BLaER1 treated with 17β-estradiol and CSF1 and Interleukin-3, amounts not matched to agents 10 nM and 100 nM (cell line): ENCODE results near the gene ATF7IP2.
A peak's percentile ranks its signal among the peaks of the same experiment; 100 is the strongest.
"Not testable (repeated sequence)": the region's sequence is repeated elsewhere in the genome, so short reads cannot be mapped to it uniquely, and the experiment has no call there.

Experiments used
- H3K27ac ChIP-seq, 11 experiments: shearing (Covaris generic); formaldehyde crosslinking; 2 replicates each; pipeline ENCODE4 v1.8.1; 2022
- H3K27me3 ChIP-seq, 11 experiments: shearing (Covaris generic); formaldehyde crosslinking; 2 replicates each; pipeline ENCODE4 v1.8.1; 2022
- H3K36me3 ChIP-seq, 11 experiments: shearing (Covaris generic); formaldehyde crosslinking; 2 replicates each; pipeline ENCODE4 v1.8.1; 2022
- H3K4me1 ChIP-seq, 10 experiments: shearing (Covaris generic); formaldehyde crosslinking; 2 replicates each; pipeline ENCODE4 v1.8.1; 2022
- H3K4me2 ChIP-seq, 11 experiments: shearing (Covaris generic); formaldehyde crosslinking; 2 replicates each; pipeline ENCODE4 v1.8.1; 2022
- H3K4me3 ChIP-seq, 10 experiments: shearing (Covaris generic); formaldehyde crosslinking; 2 replicates each; pipeline ENCODE4 v1.8.1; 2022
- H3K9ac ChIP-seq, 11 experiments: shearing (Covaris generic); formaldehyde crosslinking; 2 replicates each; pipeline ENCODE4 v1.8.1; 2022
- H3K9me3 ChIP-seq, 11 experiments: shearing (Covaris generic); formaldehyde crosslinking; replicated peaks in 1 of 11; 2 replicates each; pipeline ENCODE4 v1.8.1; 2022
- H4K20me1 ChIP-seq, 11 experiments: shearing (Covaris generic); formaldehyde crosslinking; 2 replicates each; pipeline ENCODE4 v1.8.1; 2022
- Cebpa-rat ChIP-seq, 11 experiments: shearing (Covaris generic); IDR thresholded peaks; 2 replicates each; pipeline ENCODE4 v1.8.1; 2022

The ATF7IP2 gene

GRCh38 chr16:10495031-10495345 lies 109.1 kb downstream of the ATF7IP2 start:
- no peak for TF ChIP-seq Cebpa-rat (IDR thresholded peaks at IDR 0.05)
- H3K9ac ChIP-seq = no peak overlapping the region
- no peak overlapping the region for H3K4me2 ChIP-seq
- no peaks in the 10 kb centered on the region for H3K4me1 ChIP-seq
- H3K4me3 ChIP-seq = no peak overlapping the region
- H3K36me3 ChIP-seq = peaks cover 0 to 4% (median 0%) of the 10 kb centered on the region in 11 experiments; a peak in 2 of 22 replicates
- H3K27me3 ChIP-seq = no peaks in the 10 kb centered on the region
- H4K20me1 ChIP-seq = no peaks in the 10 kb centered on the region
- H3K27ac ChIP-seq = no peak overlapping the region
- H3K9me3 ChIP-seq = peaks cover 28 to 57% (median 42%) of the 10 kb centered on the region in 11 experiments

GRCh38 chr16:10497132-10498101 lies 111.6 kb downstream of the ATF7IP2 start:
- Histone ChIP-seq H4K20me1 (no peaks in the 10 kb centered on the region), H3K9ac (no peak overlapping the region), H3K4me1 (0 out of 20 replicates have a peak, but pooled peaks cover 0 to 2% (median 0%) of the 10 kb centered on the region in 10 experiments), H3K4me2 (no peak overlapping the region), H3K36me3 (peaks cover 0 to 4% (median 0%) of the 10 kb centered on the region in 11 experiments; a peak in 2 of 22 replicates), H3K4me3 (no peak overlapping the region), H3K27me3 (no peaks in the 10 kb centered on the region), H3K27ac (no peak overlapping the region), H3K9me3 (peaks cover 28 to 52% (median 42%) of the 10 kb centered on the region in 11 experiments)
- TF ChIP-seq Cebpa-rat (IDR thresholded peaks at IDR 0.05) = no peak

- Histone ChIP-seq H3K4me1 (0 out of 20 replicates have a peak, but pooled peaks cover 0 to 2% (median 0%) of the 10 kb centered on the region in 10 experiments), H3K9me3 (peaks cover 8 to 28% (median 16%) of the 10 kb centered on the region in 11 experiments), H3K27me3 (no peaks in the 10 kb centered on the region), H3K27ac (no peak overlapping the region), H3K4me2 (no peak overlapping the region), H4K20me1 (no peaks in the 10 kb centered on the region), H3K4me3 (no peak overlapping the region), H3K36me3 (no peaks in the 10 kb centered on the region), H3K9ac (no peak overlapping the region)
- TF ChIP-seq Cebpa-rat (IDR thresholded peaks at IDR 0.05) = no peak
Observed at GRCh38 chr16:10500582-10500981, 114.7 kb downstream of the ATF7IP2 start.

- Histone ChIP-seq H3K9ac (no peak overlapping the region), H3K27me3 (no peaks in the 10 kb centered on the region), H3K4me1 (0 out of 20 replicates have a peak, but pooled peaks cover 0 to 2% (median 0%) of the 10 kb centered on the region in 10 experiments), H3K27ac (no peak overlapping the region), H3K9me3 (peaks cover 2 to 23% (median 10%) of the 10 kb centered on the region in 11 experiments; a peak in 20 of 22 replicates), H3K36me3 (no peaks in the 10 kb centered on the region), H4K20me1 (no peaks in the 10 kb centered on the region), H3K4me3 (no peak overlapping the region), H3K4me2 (no peak overlapping the region)
- TF ChIP-seq Cebpa-rat (IDR thresholded peaks at IDR 0.05) = no peak
Observed at GRCh38 chr16:10501016-10501607, 115.3 kb downstream of the ATF7IP2 start.

- H3K4me3 ChIP-seq = no peak overlapping the region
- no peaks in the 10 kb centered on the region for H3K36me3 ChIP-seq
- H3K27ac ChIP-seq = no peak overlapping the region
- H4K20me1 ChIP-seq = no peaks in the 10 kb centered on the region
- no peak overlapping the region for H3K4me2 ChIP-seq
- H3K4me1 ChIP-seq = 0 out of 20 replicates have a peak, but pooled peaks cover 0 to 2% (median 0%) of the 10 kb centered on the region in 10 experiments
- no peak overlapping the region for H3K9ac ChIP-seq
- no peaks in the 10 kb centered on the region for H3K27me3 ChIP-seq
- no peak for TF ChIP-seq Cebpa-rat (IDR thresholded peaks at IDR 0.05)
- peaks cover 0 to 7% (median 0%) of the 10 kb centered on the region in 11 experiments; a peak in 1 of 22 replicates for H3K9me3 ChIP-seq
Observed at GRCh38 chr16:10502776-10503175, 116.9 kb downstream of the ATF7IP2 start.

- TF ChIP-seq Cebpa-rat (IDR thresholded peaks at IDR 0.05) = no peak
- H3K36me3 ChIP-seq = no peaks in the 10 kb centered on the region
Observed at GRCh38 chr16:10504404-10504885, 118.6 kb downstream of the ATF7IP2 start.

GRCh38 chr16:10505286-10505685 lies 119.4 kb downstream of the ATF7IP2 start:
- not testable (repeated sequence) for H3K9ac ChIP-seq, H3K27ac ChIP-seq, H3K4me1 ChIP-seq, H3K36me3 ChIP-seq, H3K27me3 ChIP-seq, H3K4me3 ChIP-seq, H4K20me1 ChIP-seq, H3K9me3 ChIP-seq, H3K4me2 ChIP-seq

More at GRCh38 chr16:10504404-10504885, 118.6 kb downstream of the ATF7IP2 start:
- Histone ChIP-seq H3K4me2 (no peak overlapping the region), H3K27me3 (no peaks in the 10 kb centered on the region), H3K4me1 (0 out of 20 replicates have a peak, but pooled peaks cover 0 to 2% (median 0%) of the 10 kb centered on the region in 10 experiments), H3K9ac (no peak overlapping the region), H4K20me1 (no peaks in the 10 kb centered on the region), H3K9me3 (peaks cover 0 to 7% (median 0%) of the 10 kb centered on the region in 11 experiments; a peak in 1 of 22 replicates), H3K27ac (no peak overlapping the region), H3K4me3 (no peak overlapping the region)

- no peak overlapping the region for H3K4me3 ChIP-seq
- H3K4me1 ChIP-seq = peaks cover 0 to 21% (median 8%) of the 10 kb centered on the region in 10 experiments; a peak in 11 of 20 replicates
- H3K27me3 ChIP-seq = no peaks in the 10 kb centered on the region
- peaks cover 0 to 5% (median 0%) of the 10 kb centered on the region in 11 experiments; a peak in 1 of 22 replicates for H3K9me3 ChIP-seq
- no peak overlapping the region for H3K9ac ChIP-seq
- peak overlapping the region in 2 of 11 experiments; percentile 12 to 22; a peak in 2 of 22 replicates for H3K4me2 ChIP-seq
- H3K36me3 ChIP-seq = no peaks in the 10 kb centered on the region
- peak overlapping the region in 1 of 11 experiments; percentile 18; a peak in 1 of 22 replicates for H3K27ac ChIP-seq
- TF ChIP-seq Cebpa-rat (IDR thresholded peaks at IDR 0.05) = no peak
- H4K20me1 ChIP-seq = no peaks in the 10 kb centered on the region
Observed at GRCh38 chr16:10509534-10510025, 123.7 kb downstream of the ATF7IP2 start.

- no peaks in the 10 kb centered on the region for H3K27me3 ChIP-seq
- no peaks in the 10 kb centered on the region for H3K9me3 ChIP-seq
- no peak overlapping the region for H3K9ac ChIP-seq
- H4K20me1 ChIP-seq = no peaks in the 10 kb centered on the region
- H3K4me1 ChIP-seq = peaks cover 6 to 26% (median 13%) of the 10 kb centered on the region in 10 experiments; a peak in 14 of 20 replicates
- no peak overlapping the region for H3K4me2 ChIP-seq
- no peaks in the 10 kb centered on the region for H3K36me3 ChIP-seq
- H3K27ac ChIP-seq = no peak overlapping the region
- no peak for TF ChIP-seq Cebpa-rat (IDR thresholded peaks at IDR 0.05)
- H3K4me3 ChIP-seq = no peak overlapping the region
Observed at GRCh38 chr16:10510279-10510678, 124.4 kb downstream of the ATF7IP2 start.
